Erythroblast (primary cell): ENCODE data around the gene ASCC2.
"Not testable (repeated sequence)": the region's sequence is repeated elsewhere in the genome, so short reads cannot be mapped to it uniquely, and the experiment has no call there.

Source experiments
- DNase-seq, 2 experiments: peaks; one replicate each; lab custom pipeline; 2025; lab: John Stamatoyannopoulos, UW
- GATA1 ChIP-seq: IDR thresholded peaks from 2 replicates; pipeline ENCODE4 v1.6.1; 2011; ENCODE audit warnings: low read depth, mild to moderate bottlenecking, control low read depth, low read length, moderate library complexity
- POLR2A ChIP-seq: IDR thresholded peaks from 2 replicates; pipeline ENCODE4 v1.6.1; 2011; ENCODE audit warnings: mild to moderate bottlenecking, low read length

Gene ASCC2

DNA sequence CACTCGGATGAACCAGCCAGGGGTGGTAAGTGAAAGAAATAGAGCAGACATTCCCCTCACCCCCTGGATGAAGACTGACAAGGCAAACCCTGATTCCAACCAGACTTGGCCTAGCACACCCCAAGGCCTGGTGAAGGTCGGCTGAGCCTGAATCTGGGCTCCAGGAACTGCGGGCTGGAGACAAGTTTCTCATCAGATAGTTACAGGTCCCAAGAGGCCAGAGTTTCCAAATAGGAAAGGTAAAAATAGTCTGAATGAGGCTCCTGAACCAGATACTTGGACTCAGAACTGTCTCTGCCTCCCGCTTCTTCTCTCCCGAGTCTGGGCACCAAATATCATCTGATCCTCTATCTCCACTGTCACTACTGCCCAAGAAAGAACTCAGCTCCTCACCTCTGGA is 79.1 kb downstream of the ASCC2 start:
- TF ChIP-seq POLR2A: no peak
- TF ChIP-seq GATA1: no peak
- no peak for DNase-seq

DNA sequence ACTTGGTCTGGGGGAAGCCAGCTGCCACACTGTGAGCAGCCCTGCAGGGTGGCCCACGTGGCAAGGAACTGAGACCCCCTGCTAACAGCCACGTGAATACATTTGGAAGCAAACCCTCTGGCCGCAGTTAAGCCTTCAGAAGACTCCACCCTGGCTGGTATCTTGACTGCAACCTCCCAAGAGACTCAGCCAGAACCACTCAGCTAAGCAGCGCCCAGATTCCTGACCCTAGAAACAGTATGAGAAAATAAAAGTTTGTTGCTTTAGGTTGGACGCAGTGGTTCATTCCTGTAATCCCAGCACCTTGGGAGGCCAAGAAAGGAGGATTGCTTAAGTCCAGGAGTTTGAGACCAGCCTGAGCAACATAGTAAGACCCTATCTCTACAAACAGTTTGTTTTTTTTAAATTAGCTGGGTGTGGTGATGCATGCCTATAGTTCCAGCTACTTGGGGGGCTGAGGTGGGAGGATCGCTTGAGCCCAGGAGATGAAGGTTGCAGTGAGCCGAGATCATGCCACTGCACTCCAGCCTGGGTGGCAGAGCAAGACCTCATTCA is 79.9 kb downstream of the ASCC2 start:
- TF ChIP-seq GATA1 (no peak), POLR2A (no peak)
- DNase-seq: no peak

DNA sequence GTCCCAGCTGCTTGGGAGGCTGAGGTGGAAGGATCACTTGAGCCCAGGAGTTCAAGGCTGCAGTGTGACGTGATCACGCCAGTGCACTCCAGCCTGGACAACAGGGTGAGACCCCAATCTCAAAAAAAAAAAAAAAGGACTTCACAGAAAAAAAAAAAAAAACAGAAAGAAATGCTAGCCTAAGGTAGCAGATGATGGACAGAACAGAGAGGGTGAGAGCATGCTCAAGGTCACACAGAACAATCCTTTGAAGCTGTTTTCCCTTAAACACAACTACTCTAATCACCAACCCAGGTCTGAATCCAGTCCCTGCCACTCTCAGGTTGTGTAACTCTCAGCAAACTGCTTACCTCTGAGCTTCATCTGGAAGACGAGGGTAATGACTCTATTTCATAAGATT is 81.0 kb downstream of the ASCC2 start:
- DNase-seq: no peak
- TF ChIP-seq POLR2A (no peak), GATA1 (no peak)

DNA sequence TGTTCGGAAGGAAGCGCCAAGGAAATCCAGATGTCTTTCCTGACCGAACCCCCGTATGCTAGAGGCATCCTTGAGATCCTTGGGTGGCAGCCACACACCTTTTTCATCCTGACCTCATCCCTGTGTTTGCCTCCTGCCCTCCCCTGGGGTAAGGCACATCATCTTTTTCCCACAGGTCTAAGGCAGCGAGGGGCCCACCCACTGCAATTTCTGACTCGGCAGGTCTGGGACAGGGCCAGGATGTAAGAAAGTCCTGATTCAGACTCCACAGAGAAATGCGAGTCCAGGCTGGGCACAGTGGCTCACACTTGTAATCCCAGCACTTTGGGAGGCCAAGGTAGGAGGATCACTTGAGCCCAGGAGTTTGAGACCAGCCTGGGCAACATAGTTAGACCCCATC is 81.7 kb downstream of the ASCC2 start:
- no peak for DNase-seq
- TF ChIP-seq GATA1 (no peak), POLR2A (no peak)

DNA sequence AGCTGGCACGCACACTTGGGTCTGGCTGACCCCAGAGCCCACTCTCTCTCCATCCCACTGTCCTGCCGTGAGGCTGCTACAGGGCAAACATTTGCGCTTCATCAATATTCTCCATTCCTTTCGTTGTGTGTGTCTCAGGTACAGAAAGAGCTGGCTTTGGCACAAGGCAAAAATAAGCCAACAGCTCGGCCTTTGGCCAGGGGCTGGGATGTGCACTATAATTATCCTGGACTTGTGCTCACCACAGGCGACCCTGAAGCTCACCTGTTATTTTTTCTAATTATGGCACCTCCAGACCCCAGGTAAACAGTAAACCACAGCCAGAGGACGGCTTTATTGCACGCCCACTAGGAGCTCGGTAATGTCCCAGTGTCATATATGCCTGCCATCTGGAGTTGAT is 82.2 kb downstream of the ASCC2 start:
- TF ChIP-seq POLR2A (no peak), GATA1 (no peak)

DNA sequence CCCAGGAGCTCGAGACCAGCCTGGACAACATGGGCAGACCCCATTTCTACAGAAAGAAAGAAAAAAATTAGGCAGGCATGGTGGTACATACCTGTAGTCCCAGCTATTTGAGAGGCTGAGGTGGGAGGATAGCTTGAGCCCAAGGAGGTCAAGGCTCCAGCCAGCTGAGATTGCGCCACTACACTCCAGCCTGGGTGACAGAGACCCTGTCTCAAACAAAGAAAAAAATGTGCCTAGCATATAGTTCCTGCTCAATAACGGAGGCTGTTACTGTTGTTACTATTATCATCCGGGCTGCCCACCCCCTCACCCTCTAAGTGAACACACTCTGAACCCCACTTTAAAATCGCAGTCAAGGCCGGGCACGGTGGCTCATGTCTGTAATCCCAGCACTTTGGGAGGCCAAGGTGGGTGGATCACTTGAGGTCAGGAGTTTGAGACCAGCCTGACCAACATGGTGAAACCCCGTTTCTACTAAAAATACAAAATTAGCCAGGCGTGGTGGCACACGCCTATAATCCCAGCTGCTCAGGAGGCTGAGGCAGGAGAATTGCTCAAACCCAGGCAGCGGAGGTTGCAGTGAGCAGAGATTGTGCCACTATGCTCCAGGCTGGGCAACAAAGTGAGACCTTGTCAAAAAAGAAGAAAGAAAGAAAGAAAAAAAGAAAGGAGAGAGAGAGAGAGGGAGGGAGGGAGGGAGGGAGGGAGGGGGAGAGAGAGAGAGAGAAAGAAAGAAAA is 83.2 kb downstream of the ASCC2 start:
- not testable (repeated sequence) for DNase-seq

More for the DNA sequence above, 82.2 kb downstream of the ASCC2 start:
- DNase-seq: no peak

DNA sequence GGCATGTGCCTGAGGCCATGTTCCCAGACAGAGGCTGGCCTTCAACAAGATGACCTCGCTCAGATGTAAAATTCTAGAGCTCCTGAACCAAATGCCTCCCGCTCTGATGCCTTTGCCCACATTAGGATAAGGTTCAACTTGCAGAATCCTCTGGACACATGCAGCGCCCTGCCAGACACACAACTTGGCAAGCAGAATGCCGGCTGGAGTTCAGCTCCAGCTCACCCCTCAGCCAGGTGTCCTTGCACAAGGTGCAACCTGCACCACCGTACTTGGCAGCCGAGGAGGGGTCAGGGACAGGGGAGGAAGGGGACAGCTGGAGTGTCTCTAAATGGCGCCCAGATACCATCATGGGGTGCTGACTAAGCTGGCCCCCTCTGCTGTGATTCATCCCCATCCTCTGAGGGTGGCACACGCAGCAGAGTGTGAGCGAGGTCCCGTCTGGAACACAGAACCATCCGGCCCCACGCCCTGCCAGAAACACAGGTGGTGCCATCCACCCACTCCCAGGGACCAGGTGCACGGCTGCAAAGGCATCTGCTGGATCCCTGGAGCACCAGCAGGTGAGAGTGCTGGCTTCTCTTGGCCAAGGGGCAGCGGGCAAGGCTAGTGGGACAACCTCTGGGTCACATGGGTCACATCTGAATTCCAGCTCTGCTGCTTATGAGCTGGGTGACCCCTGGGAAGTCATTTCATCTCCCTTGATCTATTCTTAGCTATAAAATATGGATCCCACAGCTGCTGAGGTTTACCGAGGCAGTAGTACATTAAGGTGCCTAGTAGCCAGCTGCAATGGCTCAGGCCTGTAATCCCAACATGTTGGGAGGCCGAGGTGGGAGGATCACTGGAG is 84.0 kb downstream of the ASCC2 start:
- no peak for DNase-seq
- TF ChIP-seq POLR2A (no peak), GATA1 (no peak)

DNA sequence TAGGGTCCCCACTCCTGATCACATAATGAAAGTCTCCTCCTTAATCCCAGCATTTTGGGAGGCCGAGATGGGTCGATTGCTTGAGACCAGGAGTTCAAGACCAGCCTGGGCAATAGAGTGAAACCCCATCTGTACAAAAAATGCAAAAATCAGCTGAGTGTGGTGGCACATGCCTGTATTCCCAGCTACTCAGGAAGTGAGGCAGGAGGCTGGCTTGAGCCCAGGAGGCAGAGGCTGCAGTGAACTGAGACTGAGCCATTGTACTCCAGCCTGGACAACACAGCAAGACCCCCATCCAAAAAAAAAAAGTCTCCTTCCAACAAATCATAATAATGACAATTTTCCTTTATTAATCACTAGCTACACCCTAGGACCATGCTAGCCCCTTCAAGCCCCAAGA is 86.4 kb downstream of the ASCC2 start:
- TF ChIP-seq POLR2A (no peak), GATA1 (no peak)
- no peak for DNase-seq

DNA sequence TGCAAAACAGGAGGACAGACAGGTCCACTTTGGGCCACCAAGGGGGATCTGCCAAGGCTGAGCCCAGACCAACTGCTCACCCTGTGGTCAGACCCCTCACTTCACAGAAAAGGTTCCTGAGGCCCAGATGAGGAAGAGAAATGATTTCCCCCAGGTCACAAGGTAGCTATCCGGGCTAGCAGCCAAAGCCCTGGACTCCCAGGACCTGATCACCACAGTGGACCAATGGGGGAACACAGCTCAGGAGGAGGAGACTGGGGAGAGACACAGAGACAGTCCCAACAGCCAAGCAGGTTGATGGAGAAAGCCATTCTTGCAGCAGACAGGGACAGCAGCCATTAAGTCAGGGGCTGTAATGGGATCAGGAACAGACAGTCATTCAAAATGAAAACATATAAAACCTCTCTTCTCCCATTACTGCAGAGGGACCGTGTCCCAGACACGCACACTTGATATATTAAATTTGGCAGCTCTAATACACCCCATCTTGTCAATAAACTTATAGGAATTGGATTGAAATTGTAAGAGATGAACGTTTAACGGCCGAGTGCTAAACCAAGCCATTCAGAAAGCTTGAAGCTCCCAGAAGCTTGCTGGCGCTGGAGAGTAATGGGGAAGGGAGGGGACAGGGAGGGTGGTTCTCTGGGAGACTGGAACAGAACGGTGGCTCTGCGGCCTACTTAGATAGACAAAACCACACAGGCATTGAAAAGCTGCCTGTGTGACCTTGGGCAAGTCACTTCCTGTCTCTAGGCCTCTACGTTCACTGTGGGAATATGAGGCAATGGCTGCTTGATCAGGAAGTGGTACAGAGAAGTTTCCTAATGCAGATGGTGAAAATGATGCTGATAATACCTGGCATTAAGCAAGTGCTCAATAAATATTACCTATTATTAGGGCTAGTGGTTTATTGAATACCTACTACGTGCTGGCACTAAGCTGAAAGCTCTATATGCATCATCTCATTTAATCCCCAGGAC is 87.2 kb downstream of the ASCC2 start:
- TF ChIP-seq GATA1: no peak
- no peak for TF ChIP-seq POLR2A
- DNase-seq: no peak

DNA sequence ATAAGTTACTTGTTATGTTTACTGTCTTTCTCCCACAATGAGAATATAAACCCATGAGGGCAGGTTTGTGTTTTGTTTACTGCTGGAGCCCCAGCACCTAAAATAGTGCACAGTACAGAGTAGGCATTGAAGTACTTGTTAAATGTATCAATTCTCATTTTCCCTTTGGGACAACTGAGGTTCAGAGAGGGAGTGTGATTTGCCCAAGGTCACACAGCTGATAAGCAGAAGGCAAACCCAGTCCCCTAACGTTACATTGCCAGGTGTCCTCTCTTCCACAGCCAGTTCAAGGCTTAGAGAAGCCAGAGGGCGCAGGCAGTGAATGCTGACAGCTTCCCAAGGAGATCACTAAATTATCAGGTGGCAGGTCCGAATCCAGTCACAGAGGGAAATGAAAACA is 88.0 kb downstream of the ASCC2 start:
- TF ChIP-seq GATA1 (no peak), POLR2A (no peak)

DNA sequence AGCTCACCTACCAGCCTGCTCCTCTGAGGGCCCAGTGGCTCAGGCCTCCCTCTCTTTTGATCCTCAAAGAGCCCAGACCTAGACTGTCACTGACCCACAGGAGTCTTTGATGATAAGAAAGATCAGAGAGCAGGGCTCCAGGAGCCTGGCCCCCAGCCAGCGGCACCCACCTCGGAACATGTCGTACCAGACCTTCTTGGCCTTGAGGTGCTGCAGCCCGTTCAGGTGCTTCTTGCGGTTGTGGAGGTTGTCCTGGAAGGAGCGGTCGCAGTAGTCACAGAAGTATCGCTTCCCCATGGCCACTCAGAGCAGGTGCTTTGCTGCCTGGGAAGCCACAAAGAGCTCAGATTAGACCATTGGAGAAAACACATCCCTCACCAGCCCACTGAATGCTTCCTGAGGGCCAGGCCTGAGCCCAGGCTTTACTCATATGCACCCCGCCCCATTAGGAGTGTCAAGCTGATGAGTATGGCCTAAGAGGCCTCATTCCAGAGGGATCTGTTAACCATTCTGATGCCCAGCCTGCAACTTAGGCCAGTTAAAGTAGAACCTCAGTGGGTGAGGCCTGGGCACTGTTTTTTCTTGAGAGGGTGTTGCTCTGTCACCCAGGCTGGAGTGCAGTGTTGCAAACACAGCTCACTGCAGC is 89.7 kb downstream of the ASCC2 start:
- no peak for TF ChIP-seq GATA1
- DNase-seq: no peak

More for the DNA sequence above, 88.0 kb downstream of the ASCC2 start:
- no peak for DNase-seq

DNA sequence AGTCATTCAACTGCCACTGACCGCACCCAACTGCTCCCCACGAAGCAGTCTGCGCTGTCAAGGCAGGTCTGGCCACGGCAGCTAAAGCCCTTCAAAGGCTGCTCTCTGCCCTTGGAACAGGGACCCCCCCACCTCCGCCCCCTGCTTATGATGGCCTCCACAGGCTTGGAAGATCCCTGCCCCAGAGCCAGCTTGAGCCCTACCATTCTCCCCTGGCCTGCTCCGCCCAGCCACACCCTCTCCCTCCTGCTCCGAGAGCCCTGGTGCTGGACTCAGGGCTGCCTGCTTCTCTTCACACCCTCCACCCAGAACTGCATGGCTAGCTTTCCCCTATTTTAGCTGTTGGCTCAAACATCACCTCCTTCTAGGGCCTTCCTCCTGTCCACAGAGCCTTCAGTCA is 90.2 kb downstream of the ASCC2 start:
- TF ChIP-seq POLR2A: no peak
- TF ChIP-seq GATA1: no peak
- no peak for DNase-seq

DNA sequence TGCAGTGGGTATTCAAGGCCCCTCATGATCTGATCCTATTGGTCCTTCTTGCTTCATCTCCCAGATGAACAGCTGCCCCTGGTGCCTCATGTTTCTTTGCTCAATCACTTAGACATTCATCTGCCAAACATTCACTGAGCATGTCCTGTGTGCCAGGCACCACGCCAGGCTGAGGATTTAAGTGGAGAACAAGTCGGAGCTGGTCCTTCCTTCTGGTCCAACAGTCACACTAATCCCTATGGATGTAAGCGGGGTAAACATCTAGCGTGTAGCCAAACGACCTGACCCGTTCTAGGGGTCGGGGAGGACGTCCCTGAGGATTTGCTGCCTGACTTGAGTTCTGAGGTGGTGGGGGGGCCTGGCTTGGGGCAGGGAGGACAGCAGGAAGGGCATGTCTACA is 93.2 kb downstream of the ASCC2 start:
- TF ChIP-seq GATA1: no peak
- no peak for TF ChIP-seq POLR2A
- no peak for DNase-seq
